NCI-H1694 (cell line): Measurements from ENCODE around the gene SCART1.
"Not testable (repeated sequence)": the region's sequence is repeated elsewhere in the genome, so short reads cannot be mapped to it uniquely, and the experiment has no call there.

ENCODE experiments used
- DNase-seq: peaks from one replicate; lab custom pipeline; 2025; lab: John Stamatoyannopoulos, UW

The SCART1 gene

GRCh38 chr10:133432789-133433188, 21.0 kb upstream of the SCART1 start:
- not testable (repeated sequence) for DNase-seq

GRCh38 chr10:133438711-133439273, 15.0 kb upstream of the SCART1 start:
- peak; percentile 3 for DNase-seq

GRCh38 chr10:133439517-133440461, 14.0 kb upstream of the SCART1 start:
- DNase-seq, result no peak

GRCh38 chr10:133440633-133441285, 13.0 kb upstream of the SCART1 start:
- no peak for DNase-seq

GRCh38 chr10:133441356-133441755, 12.4 kb upstream of the SCART1 start:
- DNase-seq, result not testable (repeated sequence)

GRCh38 chr10:133441780-133442179, 12.0 kb upstream of the SCART1 start:
- no peak for DNase-seq

GRCh38 chr10:133442191-133442966, 11.4 kb upstream of the SCART1 start:
- no peak for DNase-seq

- DNase-seq, result no peak
Measured at GRCh38 chr10:133442967-133443924, 10.5 kb upstream of the SCART1 start.

- no peak for DNase-seq
Measured at GRCh38 chr10:133444342-133445267, 9.1 kb upstream of the SCART1 start.

GRCh38 chr10:133445268-133445732, 8.4 kb upstream of the SCART1 start:
- no peak for DNase-seq

- no peak for DNase-seq
Measured at GRCh38 chr10:133445751-133446708, 7.7 kb upstream of the SCART1 start.

- no peak for DNase-seq
Measured at GRCh38 chr10:133446979-133447378, 6.8 kb upstream of the SCART1 start.

GRCh38 chr10:133448120-133448519, 5.6 kb upstream of the SCART1 start:
- DNase-seq, result no peak

- DNase-seq, result no peak
Measured at GRCh38 chr10:133451346-133451745, 2.4 kb upstream of the SCART1 start.

- no peak for DNase-seq
Measured at GRCh38 chr10:133452453-133452852, 1.3 kb upstream of the SCART1 start.

GRCh38 chr10:133454204-133454893, 604 bp downstream of the SCART1 start:
- DNase-seq, result no peak

GRCh38 chr10:133455196-133455595, 1.5 kb downstream of the SCART1 start:
- DNase-seq, result no peak

GRCh38 chr10:133455611-133456031, 1.9 kb downstream of the SCART1 start:
- no peak for DNase-seq
